NT2/D1 (cell line): ENCODE measurements around the gene SNAPC2.

Experiments used
- SUZ12 ChIP-seq: IDR thresholded peaks from 2 replicates; pipeline ENCODE4 v1.6.1; 2011; ENCODE audit not compliant: insufficient read length, insufficient read depth; ENCODE audit errors: extremely low read depth
- YY1 ChIP-seq: IDR thresholded peaks from 2 replicates; pipeline ENCODE4 v1.6.1; 2011; ENCODE audit not compliant: insufficient read length, insufficient read depth
- ZNF274 ChIP-seq: IDR thresholded peaks from 2 replicates; pipeline ENCODE4 v1.6.1; 2011; ENCODE audit warnings: mild to moderate bottlenecking, low read depth, low read length

- TF ChIP-seq YY1 (no peak), ZNF274 (no peak), SUZ12 (no peak)
Observed at GRCh38 chr19:7894612-7895309, 25.4 kb upstream of the SNAPC2 start.
